DMS 273 treated with DMSO at 0.1 percent for 48 hours (cell line): ENCODE data around the gene LCK.
"Not testable (repeated sequence)": the region's sequence is repeated elsewhere in the genome, so short reads cannot be mapped to it uniquely, and the experiment has no call there.

Experiments used
- DNase-seq: peaks from one replicate; lab custom pipeline; 2025; lab: John Stamatoyannopoulos, UW

The LCK gene

GRCh38 chr1:32240140-32240951 lies 10.7 kb upstream of the LCK start:
- DNase-seq, result no peak

GRCh38 chr1:32241001-32241763 lies 9.9 kb upstream of the LCK start:
- DNase-seq, result peak; percentile 59

GRCh38 chr1:32242341-32242851 lies 8.7 kb upstream of the LCK start:
- no peak for DNase-seq

GRCh38 chr1:32246888-32247273 lies 4.2 kb upstream of the LCK start, which contains the start of gene FAM167B:
FAM167B (plus strand) TSS chr1:32247222; CDS start chr1:32247422, 200 bp downstream.
- no peak for DNase-seq

- DNase-seq, result no peak
These were observed 3.6 kb upstream of the LCK start for GRCh38 chr1:32247452-32247851.

GRCh38 chr1:32247983-32248889 lies 2.8 kb upstream of the LCK start:
- DNase-seq, result peak; percentile 73

GRCh38 chr1:32249831-32250525 lies 1.1 kb upstream of the LCK start:
- DNase-seq, result no peak

- no peak for DNase-seq
These were observed 4.3 kb downstream of the LCK start for GRCh38 chr1:32255072-32256071.

GRCh38 chr1:32256473-32257226 lies 5.6 kb downstream of the LCK start:
- DNase-seq, result no peak

GRCh38 chr1:32257227-32257508 lies 6.1 kb downstream of the LCK start:
- no peak for DNase-seq

- not testable (repeated sequence) for DNase-seq
These were observed 12.2 kb downstream of the LCK start for GRCh38 chr1:32263236-32263593.

GRCh38 chr1:32263744-32264143 lies 12.7 kb downstream of the LCK start:
- no peak for DNase-seq

- no peak for DNase-seq
These were observed 14.8 kb downstream of the LCK start for GRCh38 chr1:32265846-32266245.

GRCh38 chr1:32266921-32267591 lies 16.0 kb downstream of the LCK start:
- DNase-seq, result no peak

GRCh38 chr1:32269744-32270143 lies 18.7 kb downstream of the LCK start:
- DNase-seq, result no peak

GRCh38 chr1:32272557-32273390 lies 21.7 kb downstream of the LCK start:
- DNase-seq, result no peak

GRCh38 chr1:32273391-32274208 lies 22.5 kb downstream of the LCK start:
- no peak for DNase-seq
